SK-N-SH (cell line): ENCODE results near the gene MBTPS1. TPM values are rescaled to one million over a fixed set of nuclear protein-coding genes. Genes with fewer than 3 reads are reported as not detected.

Experiments
- CTCF ChIA-PET: fragments of 300-600, 350-600 bp; formaldehyde crosslinking; extraction: SDS; loops from one replicate; lab custom pipeline; 2021; lab: Yijun Ruan, JAX
- POLR2A ChIA-PET: fragments of 350-600 bp; sonication (Branson Sonifier 250); formaldehyde crosslinking; extraction: SDS; loops from one replicate; lab custom pipeline; 2020; ENCODE audit warnings: antibody characterized with exemption, inconsistent platforms; lab: Yijun Ruan, JAX
- DNase-seq: peaks from one replicate; pipeline ENCODE4 v3.0.0; 2012
- H2AFZ ChIP-seq: fragments of 200-600 bp; sonication (generic); 2 replicates; pipeline ENCODE4 v1.8.1; 2016; ENCODE audit warnings: antibody characterized with exemption, mild to moderate bottlenecking, low read depth
- H3F3A ChIP-seq: fragments of 200-600 bp; sonication (generic); replicated peaks from 2 replicates; pipeline ENCODE3; 2016; ENCODE audit warnings: antibody characterized with exemption, mild to moderate bottlenecking; ENCODE audit not compliant: insufficient read depth
- H3K27ac ChIP-seq, 2 experiments: fragments of 200-500 bp in 1 of 2; fragments of 200-600 bp in 1 of 2; sonication (Bioruptor generic) in 1 of 2; sonication (generic), shearing (Covaris generic) in 1 of 2; 2 replicates each; pipeline versions ENCODE4 v1.5.1 to v1.6.1; 2014 to 2016; ENCODE audit warnings: low read depth in 2 of 2, inconsistent platforms in 1 of 2, low read length in 1 of 2, mild to moderate bottlenecking in 1 of 2, mixed read lengths in 1 of 2
- H3K27me3 ChIP-seq: fragments of 200-600 bp; sonication (generic), shearing (Covaris generic); 2 replicates; pipeline ENCODE4 v1.6.1; 2016; ENCODE audit warnings: mixed run types; ENCODE audit not compliant: insufficient read depth
- H3K36me3 ChIP-seq, 2 experiments: fragments of 200-500 bp in 1 of 2; fragments of 200-600 bp in 1 of 2; sonication (Bioruptor generic) in 1 of 2; sonication (generic) in 1 of 2; replicated peaks in 1 of 2; 2 replicates each; pipeline versions ENCODE3 to v1.5.1; 2014 to 2016; ENCODE audit warnings: low read length in 1 of 2, mild to moderate bottlenecking in 1 of 2; ENCODE audit not compliant: insufficient read depth in 2 of 2, control insufficient read depth in 1 of 2
- H3K4me1 ChIP-seq, 2 experiments: fragments of 200-500 bp in 1 of 2; fragments of 200-600 bp in 1 of 2; sonication (Bioruptor generic) in 1 of 2; sonication (generic), shearing (Covaris generic) in 1 of 2; 2 replicates each; pipeline versions ENCODE4 v1.5.1 to v1.6.1; 2014 to 2016; ENCODE audit warnings: low read depth in 1 of 2, low read length in 1 of 2, mixed run types in 1 of 2; ENCODE audit not compliant: insufficient read depth in 2 of 2, control insufficient read depth in 1 of 2
- H3K4me2 ChIP-seq: fragments of 200-600 bp; sonication (generic), shearing (Covaris generic); 2 replicates; pipeline ENCODE4 v1.6.1; 2017; ENCODE audit warnings: mixed run types
- H3K4me3 ChIP-seq, 2 experiments: fragments of 200-500 bp in 1 of 2; fragments of 200-600 bp in 1 of 2; sonication (Bioruptor generic) in 1 of 2; sonication (generic), shearing (Covaris generic) in 1 of 2; 2 replicates each; pipeline versions ENCODE4 v1.5.1 to v1.8.1; 2014 to 2016; ENCODE audit warnings: low read depth in 2 of 2, inconsistent platforms in 1 of 2, low read length in 1 of 2, mild to moderate bottlenecking in 1 of 2, mixed read lengths in 1 of 2, moderate library complexity in 1 of 2
- H3K79me2 ChIP-seq: fragments of 200-600 bp; sonication (generic); 2 replicates; pipeline ENCODE4 v1.8.1; 2017; ENCODE audit warnings: mild to moderate bottlenecking; ENCODE audit not compliant: insufficient read depth
- H3K9ac ChIP-seq: fragments of 200-600 bp; sonication (generic); 2 replicates; pipeline ENCODE4 v1.6.1; 2017; ENCODE audit warnings: mixed run types
- H3K9me2 ChIP-seq: fragments of 200-600 bp; sonication (generic); 2 replicates; pipeline ENCODE4 v1.6.1; 2017; ENCODE audit warnings: mixed run types
- H3K9me3 ChIP-seq: fragments of 200-600 bp; sonication (generic); 2 replicates; pipeline ENCODE4 v1.6.1; 2017; ENCODE audit warnings: mixed run types, mild to moderate bottlenecking, moderate library complexity
- H4K20me1 ChIP-seq: fragments of 200-600 bp; sonication (generic); 2 replicates; pipeline ENCODE4 v1.6.1; 2017; ENCODE audit warnings: mild to moderate bottlenecking, mixed run types; ENCODE audit not compliant: insufficient read depth
- ELF1 ChIP-seq: IDR thresholded peaks from 2 replicates; pipeline ENCODE4 v1.4.0; 2012
- JUND ChIP-seq: IDR thresholded peaks from 2 replicates; pipeline ENCODE4 v1.4.0; 2012
- NFIC ChIP-seq: IDR thresholded peaks from 2 replicates; pipeline ENCODE4 v1.4.0; 2012; ENCODE audit warnings: borderline replicate concordance
- PBX3 ChIP-seq: IDR thresholded peaks from 2 replicates; pipeline ENCODE4; 2012
- TCF12 ChIP-seq: IDR thresholded peaks from 2 replicates; pipeline ENCODE4 v1.4.0; 2012
- YY1 ChIP-seq: IDR thresholded peaks from 2 replicates; pipeline ENCODE4 v1.4.0; 2012; ENCODE audit warnings: low read depth, mild to moderate bottlenecking
- ZBTB33 ChIP-seq: IDR thresholded peaks from 2 replicates; pipeline ENCODE4 v1.4.0; 2012; ENCODE audit warnings: low read depth, borderline replicate concordance
- WGBS: methylation state at CpG from one replicate; pipeline ENCODE4 v1.1.6; 2017; ENCODE audit warnings: low lambda C conversion rate; 5-methylcytosine and 5-hydroxymethylcytosine counted together
- polyA plus RNA-seq, 3 experiments: library from polyadenylated mRNA; depleted of rRNA; stranded (reverse); fragments of >200 nt; gene quantifications; 2 replicates each; pipeline ENCODE4 v1.2.3, GENCODE V29; 2012
- small RNA-seq, 7 experiments: library from RNA; depleted of rRNA; stranded (forward); fragments of <200 nt; gene quantifications; one replicate each; pipeline ENCODE3, GENCODE V24; 2012

MBTPS1 gene
- polyA plus RNA-seq, 1 of the 3 experiments (the other 2 are of a cell fraction) = 84.9 TPM

DNA sequence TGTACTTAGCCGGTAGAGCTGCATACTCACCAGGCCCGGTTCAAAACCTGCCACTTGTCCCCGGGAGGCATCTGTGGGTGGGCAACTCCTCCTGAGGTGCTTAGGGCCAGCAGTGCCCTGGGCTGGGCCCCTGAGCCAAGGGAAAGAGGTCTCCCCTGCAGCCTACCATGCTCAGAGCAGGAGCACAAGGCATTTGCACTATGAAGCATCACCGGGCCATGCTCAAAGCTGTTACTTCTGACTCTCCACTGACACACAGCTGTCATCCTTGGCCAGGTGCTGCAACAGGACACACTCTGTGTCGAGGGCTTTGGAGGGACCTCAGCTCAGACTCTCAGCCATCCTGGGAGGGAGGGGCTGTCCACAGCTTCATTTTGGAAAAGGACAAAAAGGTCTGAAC lies 111.4 kb downstream of the MBTPS1 start:
- CTCF ChIA-PET = interaction anchor here (0.7 to 1.3 kb wide), 2 partner anchors 23 to 61 kb away, joined by 3 to 4 read pairs; no protein-coding TSS in a partner anchor
- H3F3A ChIP-seq = no peaks in the 10 kb centered on the region
- no peaks in the 10 kb centered on the region for H3K79me2 ChIP-seq
- no peak overlapping the region for H3K27ac ChIP-seq
- H3K9me2 ChIP-seq = no peaks in the 10 kb centered on the region
- no peak for DNase-seq
- 19% methylated on average over 3 of the region's 5 CpGs for WGBS
- no peak overlapping the region for H2AFZ ChIP-seq
- H4K20me1 ChIP-seq = no peaks in the 10 kb centered on the region
- H3K4me3 ChIP-seq = no peak overlapping the region
- H3K9ac ChIP-seq = no peak overlapping the region
- no peaks in the 10 kb centered on the region for H3K4me1 ChIP-seq
- no peaks in the 10 kb centered on the region for H3K9me3 ChIP-seq
- no peaks in the 10 kb centered on the region for H3K36me3 ChIP-seq
- peaks cover 11% of the 10 kb centered on the region; the same call in 1 of the 2 replicates for H3K27me3 ChIP-seq
- POLR2A ChIA-PET = no interaction called here
- no peak overlapping the region for H3K4me2 ChIP-seq
- TF ChIP-seq JUND (no peak), ZBTB33 (no peak), YY1 (no peak), ELF1 (no peak), TCF12 (no peak), PBX3 (no peak)

DNA sequence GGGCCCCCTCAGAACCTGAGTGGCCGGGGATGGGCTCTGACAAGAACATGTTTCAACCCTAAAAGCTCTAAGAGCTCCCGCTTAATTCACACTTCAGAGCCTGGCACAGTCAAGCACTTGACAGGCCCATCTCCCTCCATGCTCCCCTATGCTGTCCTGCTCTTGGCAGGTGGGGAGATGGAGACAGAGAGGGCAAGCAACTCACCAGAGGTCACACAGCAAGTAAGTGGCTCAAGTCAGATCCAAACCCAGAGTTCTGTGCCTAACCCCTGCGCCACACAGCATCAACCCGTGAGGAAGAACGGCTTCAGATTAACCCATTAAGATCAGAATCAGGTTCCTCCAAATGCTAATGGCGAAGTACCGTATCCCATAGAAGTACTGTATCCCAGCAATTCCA lies 112.3 kb downstream of the MBTPS1 start:
- no peaks in the 10 kb centered on the region for H4K20me1 ChIP-seq
- H3K4me2 ChIP-seq = no peak overlapping the region
- DNase-seq = no peak
- ChIA-PET POLR2A (no interaction called here), CTCF (interaction anchor here (1.0 to 1.6 kb wide), 2 partner anchors 10 to 48 kb away, joined by 3 to 5 read pairs; no protein-coding TSS in a partner anchor)
- no peaks in the 10 kb centered on the region for H3K36me3 ChIP-seq
- H2AFZ ChIP-seq = no peak overlapping the region
- H3K4me3 ChIP-seq = no peak overlapping the region
- no peaks in the 10 kb centered on the region for H3F3A ChIP-seq
- 63% methylated on average over 7 of the region's 7 CpGs for WGBS
- H3K9me3 ChIP-seq = no peaks in the 10 kb centered on the region
- TF ChIP-seq NFIC (no peak), PBX3 (no peak), TCF12 (no peak)
- H3K27me3 ChIP-seq = peaks cover 11% of the 10 kb centered on the region; the same call in 1 of the 2 replicates
- no peak overlapping the region for H3K27ac ChIP-seq
- H3K79me2 ChIP-seq = no peaks in the 10 kb centered on the region
- no peak overlapping the region for H3K9ac ChIP-seq
- H3K4me1 ChIP-seq = no peaks in the 10 kb centered on the region
- no peaks in the 10 kb centered on the region for H3K9me2 ChIP-seq

Small RNA genes within 50 kb of the gene (small RNA-seq; reads per million reads assigned to genes)
- gene RNA5SP432 = 0 to 1.3 (median 0) reads per million in 7 experiments

Other genes with a start within 250 kb of the MBTPS1 start
- 2.4 and 2.7 TPM in 2 replicates for gene MLYCD, start 217.8 kb downstream of the MBTPS1 start, polyA plus RNA-seq (2012; rRNA removed)
- 4.8 and 5.2 TPM in 2 replicates for gene OSGIN1, start 163.7 kb downstream of the MBTPS1 start, polyA plus RNA-seq (2012; rRNA removed)
- gene NECAB2, start 148.7 kb downstream of the MBTPS1 start, polyA plus RNA-seq (2012; rRNA removed) = 0.54 and 0.58 TPM in 2 replicates
- 0.08 TPM in 1 of 2 replicates, not detected in the other for gene SLC38A8, start 74.1 kb downstream of the MBTPS1 start, polyA plus RNA-seq (2012; rRNA removed)
- 14.5 and 19.3 TPM in 2 replicates for gene HSDL1, start 28.2 kb upstream of the MBTPS1 start, polyA plus RNA-seq (2012; rRNA removed)
- 0.26 and 0.35 TPM in 2 replicates for gene DNAAF1, start 28.4 kb upstream of the MBTPS1 start, polyA plus RNA-seq (2012; rRNA removed)
- gene TAF1C, start 70.1 kb upstream of the MBTPS1 start, polyA plus RNA-seq (2012; rRNA removed) = 49.3 and 56.1 TPM in 2 replicates
- not detected in 2 replicates for gene ADAD2, start 74.2 kb upstream of the MBTPS1 start, polyA plus RNA-seq (2012; rRNA removed)
- gene KCNG4, start 123.1 kb upstream of the MBTPS1 start, polyA plus RNA-seq (2012; rRNA removed) = 0.02 TPM in 1 of 2 replicates, not detected in the other
- 0.03 and 0.23 TPM in 2 replicates for gene WFDC1, start 177.9 kb upstream of the MBTPS1 start, polyA plus RNA-seq (2012; rRNA removed)